Liver (tissue), 9 donors: ENCODE results near the gene SNAPC1. TPM values are rescaled to one million over a fixed set of nuclear protein-coding genes. Genes with fewer than 3 reads are reported as not detected.

ENCODE experiments used
- DNase-seq: peaks from one replicate; pipeline ENCODE4 v3.0.0-alpha.2; 2017; ENCODE audit warnings: low spot score
- H3K27ac ChIP-seq, 2 donors: one replicate each; pipeline ENCODE4 v1.7.0; 2013; ENCODE audit warnings: inconsistent platforms in 2 of 2, low read length in 2 of 2, control low read depth in 1 of 2, low read depth in 1 of 2, mild to moderate bottlenecking in 1 of 2
- H3K27me3 ChIP-seq, 4 donors: one replicate each; pipeline versions ENCODE4 v1.6.1 to v1.7.0; 2013; ENCODE audit warnings: low read length in 3 of 4, inconsistent platforms in 1 of 4, mild to moderate bottlenecking in 1 of 4, moderate library complexity in 1 of 4; ENCODE audit not compliant: control insufficient read depth in 4 of 4, insufficient read depth in 4 of 4
- H3K36me3 ChIP-seq, 4 donors: one replicate each; pipeline versions ENCODE4 v1.6.1 to v1.7.0; 2013; ENCODE audit warnings: low read length in 3 of 4, mild to moderate bottlenecking in 3 of 4, low read depth in 1 of 4, moderate library complexity in 1 of 4; ENCODE audit not compliant: control insufficient read depth in 4 of 4, insufficient read depth in 3 of 4
- H3K4me1 ChIP-seq, 4 donors: one replicate each; pipeline versions ENCODE4 v1.6.1 to v1.7.0; 2013; ENCODE audit warnings: low read length in 3 of 4, mild to moderate bottlenecking in 3 of 4, moderate library complexity in 1 of 4; ENCODE audit not compliant: control insufficient read depth in 4 of 4, insufficient read depth in 4 of 4
- H3K4me3 ChIP-seq, 3 donors: one replicate each; pipeline versions ENCODE4 v1.6.1 to v1.7.0; 2013; ENCODE audit warnings: low read length in 3 of 3, control low read depth in 1 of 3, low read depth in 1 of 3, mild to moderate bottlenecking in 1 of 3
- H3K9ac ChIP-seq, 2 donors: one replicate each; pipeline ENCODE4 v1.7.0; 2013; ENCODE audit warnings: low read length in 2 of 2, mild to moderate bottlenecking in 2 of 2, moderate library complexity in 2 of 2, control low read depth in 1 of 2, low read depth in 1 of 2
- H3K9me3 ChIP-seq, 4 donors: one replicate each; pipeline versions ENCODE4 v1.6.1 to v1.7.0; 2013; ENCODE audit warnings: low read length in 3 of 4; ENCODE audit not compliant: control insufficient read depth in 4 of 4
- ATF3 ChIP-seq: IDR thresholded peaks from 2 replicates; pipeline ENCODE4 v1.6.1; 2016; ENCODE audit warnings: antibody characterized with exemption
- CTCF ChIP-seq: fragments of 150-350 bp; IDR thresholded peaks from 2 replicates; pipeline ENCODE4 v1.5.1; 2017; ENCODE audit warnings: improper control_type of control experiment, low read depth, low read length; ENCODE audit not compliant: missing input control
- FOXA1 ChIP-seq: IDR thresholded peaks from 2 replicates; pipeline ENCODE4 v1.6.1; 2016; ENCODE audit warnings: antibody characterized with exemption
- FOXA2 ChIP-seq: IDR thresholded peaks from 2 replicates; pipeline ENCODE4 v1.6.1; 2016; ENCODE audit warnings: antibody characterized with exemption
- GABPA ChIP-seq, 2 donors: IDR thresholded peaks in 1 of 2; conservative IDR thresholded peaks in 1 of 2; 2 replicates each; pipeline ENCODE4 v1.6.1; 2016; ENCODE audit warnings: antibody characterized with exemption in 2 of 2, mild to moderate bottlenecking in 1 of 2, moderate library complexity in 1 of 2
- HNF4A ChIP-seq, 2 donors: conservative IDR thresholded peaks; 2 replicates each; pipeline ENCODE4 v1.6.1; 2016; ENCODE audit warnings: antibody characterized with exemption in 2 of 2, mild to moderate bottlenecking in 2 of 2
- MAX ChIP-seq: IDR thresholded peaks from 2 replicates; pipeline ENCODE4 v1.6.1; 2016; ENCODE audit warnings: antibody characterized with exemption
- NR2F2 ChIP-seq: IDR thresholded peaks from 2 replicates; pipeline ENCODE4 v1.6.1; 2016; ENCODE audit warnings: antibody characterized with exemption
- RAD21 ChIP-seq, 2 donors: IDR thresholded peaks; 2 replicates each; pipeline ENCODE4 v1.6.1; 2016; ENCODE audit warnings: antibody characterized with exemption in 2 of 2, mild to moderate bottlenecking in 2 of 2
- REST ChIP-seq: IDR thresholded peaks from 2 replicates; pipeline ENCODE4 v1.6.1; 2016; ENCODE audit warnings: antibody characterized with exemption, mild to moderate bottlenecking
- RXRA ChIP-seq, 2 donors: IDR thresholded peaks; 2 replicates each; pipeline ENCODE4 v1.6.1; 2017 to 2018; ENCODE audit warnings: antibody characterized with exemption in 2 of 2, mild to moderate bottlenecking in 1 of 2
- SP1 ChIP-seq: IDR thresholded peaks from 2 replicates; pipeline ENCODE4 v1.6.1; 2018; ENCODE audit warnings: antibody characterized with exemption, mild to moderate bottlenecking
- TAF1 ChIP-seq: conservative IDR thresholded peaks from 2 replicates; pipeline ENCODE4 v1.6.1; 2016; ENCODE audit warnings: antibody characterized with exemption, mild to moderate bottlenecking
- YY1 ChIP-seq: IDR thresholded peaks from 2 replicates; pipeline ENCODE4 v1.6.1; 2016; ENCODE audit warnings: antibody characterized with exemption, mild to moderate bottlenecking
- ZBTB33 ChIP-seq: IDR thresholded peaks from 2 replicates; pipeline ENCODE4 v1.6.1; 2016; ENCODE audit warnings: antibody characterized with exemption
- WGBS: extraction: QIAGEN DNeasy Blood & Tissue Kit; methylation state at CpG from one replicate; pipeline ENCODE4 v1.1.7; 2013; 5-methylcytosine and 5-hydroxymethylcytosine counted together
- polyA plus RNA-seq, 2 donors: library from polyadenylated mRNA; stranded (reverse) in 1 of 2; unstranded in 1 of 2; fragments of 200-250 nt in 1 of 2; fragments of >200 nt in 1 of 2; fragmentation: Nextera tagmentation in 1 of 2; extraction: Ambion mirVana in 1 of 2; gene quantifications; one replicate each; pipeline versions ENCODE4 v1.2.1 to v1.2.3, GENCODE V29; 2013 to 2015
- total RNA-seq, 2 donors: library from RNA; depleted of rRNA; stranded (reverse); fragments of >200 nt; gene quantifications; one replicate each; pipeline ENCODE4 v1.2.3, GENCODE V29; 2014
- donor health status: healthy.
- donor health status: healthy.
- donor health status: healthy.
- donor health status: healthy.
- donor health status: healthy.

SNAPC1 gene
- total and polyA plus RNA-seq, 4 donors, result 1.2 to 2.3 (median 1.7) TPM

- Histone ChIP-seq H3K9me3 (no peaks in the 10 kb centered on the region), H3K9ac (no peak overlapping the region), H3K4me3 (no peak overlapping the region), H3K4me1 (no peaks in the 10 kb centered on the region), H3K36me3 (no peaks in the 10 kb centered on the region), H3K27ac (no peak overlapping the region), H3K27me3 (peaks cover 0 to 4% (median 0%) of the 10 kb centered on the region in 4 donors)
- peak; percentile 74 for DNase-seq
- peak; percentile 99 for TF ChIP-seq RAD21 (IDR thresholded peaks at IDR 0.05)
- TF ChIP-seq SP1, result no peak
- peak; percentile 97 for TF ChIP-seq CTCF
- 41% methylated on average over 10 of the region's 10 CpGs for WGBS
Measured at GRCh38 chr14:61837336-61838229, 75.4 kb downstream of the SNAPC1 start.

- Histone ChIP-seq H3K27ac (no peak overlapping the region), H3K4me1 (no peaks in the 10 kb centered on the region), H3K36me3 (no peaks in the 10 kb centered on the region), H3K4me3 (no peak overlapping the region), H3K9me3 (no peaks in the 10 kb centered on the region), H3K9ac (no peak overlapping the region), H3K27me3 (peaks cover 0 to 4% (median 0%) of the 10 kb centered on the region in 4 donors)
- TF ChIP-seq RXRA (IDR thresholded peaks at IDR 0.05) (no peak), FOXA1 (no peak), GABPA (IDR thresholded peaks at IDR 0.05 in 1 of 2, conservative IDR thresholded peaks at IDR 0.05 in 1 of 2) (no peak), NR2F2 (no peak)
- 58% methylated on average over 5 of the region's 5 CpGs for WGBS
- DNase-seq, result no peak
Measured at GRCh38 chr14:61838661-61839245, 76.5 kb downstream of the SNAPC1 start.

GRCh38 chr14:61839507-61839906 lies 77.3 kb downstream of the SNAPC1 start:
- H3K4me1 ChIP-seq, result no peaks in the 10 kb centered on the region
- 53% methylated on average over 4 of the region's 4 CpGs for WGBS
- TF ChIP-seq ZBTB33 (no peak), REST (no peak), SP1 (no peak), ATF3 (no peak), YY1 (no peak), HNF4A (conservative IDR thresholded peaks at IDR 0.05) (no peak), CTCF (no peak), RAD21 (IDR thresholded peaks at IDR 0.05) (no peak), MAX (no peak), TAF1 (no peak), FOXA2 (no peak), NR2F2 (no peak), GABPA (IDR thresholded peaks at IDR 0.05 in 1 of 2, conservative IDR thresholded peaks at IDR 0.05 in 1 of 2) (no peak), RXRA (IDR thresholded peaks at IDR 0.05) (no peak)

More at GRCh38 chr14:61839507-61839906, 77.3 kb downstream of the SNAPC1 start:
- Histone ChIP-seq H3K27me3 (peaks cover 0 to 4% (median 0%) of the 10 kb centered on the region in 4 donors), H3K9ac (no peak overlapping the region), H3K9me3 (no peaks in the 10 kb centered on the region), H3K27ac (no peak overlapping the region), H3K4me3 (no peak overlapping the region), H3K36me3 (no peaks in the 10 kb centered on the region)
- DNase-seq, result no peak
